IMR-90 (cell line): ENCODE data around the gene SFXN2. TPM values are rescaled to one million over a fixed set of nuclear protein-coding genes. Genes with fewer than 3 reads are reported as not detected.
A peak's percentile ranks its signal among the peaks of the same experiment; 100 is the strongest.

Source experiments
- ATAC-seq: fragments of 200-7000 bp; cut with Tn5 transposase; 2 replicates; pipeline ENCODE4 v1.9.1; 2020; ENCODE audit warnings: low read depth, mild to moderate bottlenecking, moderate library complexity
- BruUV-seq: library from RNA; stranded (reverse); fragments of 400-500 nt; replicated peaks from 2 replicates; lab custom pipeline; 2021; lab: Mats Ljungman, UMichigan
- CTCF ChIA-PET: fragments of 300-600 bp; formaldehyde crosslinking; extraction: SDS; loops from one replicate; lab custom pipeline; 2021; ENCODE audit warnings: antibody characterized with exemption; lab: Yijun Ruan, JAX
- POLR2A ChIA-PET: fragments of 300-600 bp; sonication (Branson Sonifier 250); formaldehyde crosslinking; loops from one replicate; lab custom pipeline; 2022; ENCODE audit warnings: antibody characterized with exemption; ENCODE audit not compliant: unreplicated experiment; lab: Charles Lee
- DNase-seq: peaks from one replicate; pipeline ENCODE4 v3.0.0; 2013
- H2AFZ ChIP-seq: replicated peaks from 2 replicates; pipeline ENCODE3; 2013; ENCODE audit warnings: low read length, mild to moderate bottlenecking; ENCODE audit not compliant: poor library complexity
- H2AK5ac ChIP-seq: 2 replicates; pipeline ENCODE4 v1.6.1; 2013; ENCODE audit warnings: low read depth, low read length, inconsistent platforms
- H2AK9ac ChIP-seq: replicated peaks from 2 replicates; pipeline ENCODE3; 2013; ENCODE audit warnings: mild to moderate bottlenecking, low read depth, low read length, moderate library complexity; ENCODE audit not compliant: poor library complexity
- H2BK120ac ChIP-seq: 2 replicates; pipeline ENCODE4 v1.6.1; 2013; ENCODE audit warnings: low read depth, low read length, inconsistent platforms
- H2BK15ac ChIP-seq: 3 replicates; pipeline ENCODE4 v1.6.1; 2013; ENCODE audit warnings: low read depth, low read length, inconsistent platforms
- H2BK20ac ChIP-seq: 2 replicates; pipeline ENCODE4 v1.6.1; 2013; ENCODE audit warnings: low read depth, mild to moderate bottlenecking, inconsistent platforms, low read length, moderate library complexity
- H2BK5ac ChIP-seq: 2 replicates; pipeline ENCODE4 v1.6.1; 2013; ENCODE audit warnings: mild to moderate bottlenecking, low read depth, low read length, inconsistent platforms; ENCODE audit not compliant: poor library complexity, severe bottlenecking
- H3K14ac ChIP-seq: replicated peaks from 2 replicates; pipeline ENCODE4 v1.6.1; 2013; ENCODE audit warnings: low read depth, low read length, inconsistent platforms
- H3K18ac ChIP-seq: 2 replicates; pipeline ENCODE4 v1.6.1; 2013; ENCODE audit warnings: low read depth, low read length, control low read depth
- H3K23ac ChIP-seq: 2 replicates; pipeline ENCODE4 v1.6.1; 2013; ENCODE audit warnings: low read depth, low read length, inconsistent platforms
- H3K27ac ChIP-seq: 2 replicates; pipeline ENCODE4 v1.5.1; 2013; ENCODE audit warnings: mild to moderate bottlenecking, control low read depth, low read length; ENCODE audit not compliant: insufficient read depth
- H3K27me3 ChIP-seq: 2 replicates; pipeline ENCODE4 v1.6.1; 2013; ENCODE audit warnings: low read length; ENCODE audit not compliant: control insufficient read depth, insufficient read depth
- H3K36me3 ChIP-seq: 2 replicates; pipeline ENCODE4 v1.6.1; 2013; ENCODE audit warnings: low read length, mixed read lengths; ENCODE audit not compliant: control insufficient read depth, insufficient read depth
- H3K4ac ChIP-seq: 2 replicates; pipeline ENCODE4 v1.6.1; 2013; ENCODE audit warnings: low read depth, low read length, inconsistent platforms
- H3K4me1 ChIP-seq: 2 replicates; pipeline ENCODE4 v1.6.1; 2013; ENCODE audit warnings: low read length, mixed read lengths; ENCODE audit not compliant: control insufficient read depth, insufficient read depth
- H3K4me2 ChIP-seq: 2 replicates; pipeline ENCODE4 v1.6.1; 2013; ENCODE audit warnings: low read depth, mild to moderate bottlenecking, control low read depth, low read length, moderate library complexity
- H3K4me3 ChIP-seq: 2 replicates; pipeline ENCODE4 v1.5.1; 2013; ENCODE audit warnings: low read depth, mild to moderate bottlenecking, control low read depth, low read length, moderate library complexity; ENCODE audit not compliant: insufficient read depth
- H3K56ac ChIP-seq: 2 replicates; pipeline ENCODE4 v1.6.1; 2013; ENCODE audit warnings: low read length, inconsistent platforms; ENCODE audit not compliant: insufficient read depth; ENCODE audit errors: extremely low read depth
- H3K79me1 ChIP-seq, 2 experiments: 2 replicates each; pipeline ENCODE4 v1.6.1; 2013; ENCODE audit warnings: low read length in 2 of 2, inconsistent platforms in 1 of 2, low read depth in 1 of 2
- H3K9ac ChIP-seq: 2 replicates; pipeline ENCODE4 v1.6.1; 2013; ENCODE audit warnings: low read depth, low read length, control low read depth
- H3K9me1 ChIP-seq: 2 replicates; pipeline ENCODE4 v1.6.1; 2013; ENCODE audit warnings: low read length, inconsistent platforms; ENCODE audit not compliant: insufficient read depth
- H3K9me3 ChIP-seq: 2 replicates; pipeline ENCODE4 v1.6.1; 2013; ENCODE audit warnings: low read length; ENCODE audit not compliant: control insufficient read depth, insufficient read depth
- H4K20me1 ChIP-seq: 2 replicates; pipeline ENCODE4 v1.6.1; 2013; ENCODE audit warnings: low read length, inconsistent platforms; ENCODE audit not compliant: insufficient read depth
- H4K5ac ChIP-seq: 2 replicates; pipeline ENCODE4 v1.6.1; 2013; ENCODE audit warnings: mild to moderate bottlenecking, low read depth, low read length, control low read depth
- H4K8ac ChIP-seq, 2 experiments: 2 replicates each; pipeline ENCODE4 v1.6.1; 2013; ENCODE audit warnings: low read depth in 2 of 2, low read length in 2 of 2, control low read depth in 1 of 2, inconsistent platforms in 1 of 2
- H4K91ac ChIP-seq: 2 replicates; pipeline ENCODE4 v1.6.1; 2013; ENCODE audit warnings: low read depth, low read length, inconsistent platforms; ENCODE audit not compliant: insufficient read depth
- BHLHE40 ChIP-seq: fragments of 150-350 bp; IDR thresholded peaks from 2 replicates; pipeline ENCODE4 v1.6.1; 2016; ENCODE audit warnings: mild to moderate bottlenecking, low read depth, low read length
- CEBPB ChIP-seq: IDR thresholded peaks from 2 replicates; pipeline ENCODE4 v1.6.1; 2012; ENCODE audit warnings: low read depth, low read length, improper control_type of control experiment
- CHD1 ChIP-seq: IDR thresholded peaks from 2 replicates; pipeline ENCODE4 v1.6.1; 2012; ENCODE audit warnings: low read depth, low read length, improper control_type of control experiment
- FOS ChIP-seq: fragments of 150-350 bp; IDR thresholded peaks from 2 replicates; pipeline ENCODE4 v1.6.1; 2016; ENCODE audit warnings: low read depth, low read length
- MAZ ChIP-seq: IDR thresholded peaks from 2 replicates; pipeline ENCODE4 v1.6.1; 2012; ENCODE audit warnings: low read depth, mild to moderate bottlenecking, low read length, improper control_type of control experiment, moderate library complexity, borderline replicate concordance
- MXI1 ChIP-seq: IDR thresholded peaks from 2 replicates; pipeline ENCODE4 v1.6.1; 2012; ENCODE audit warnings: low read depth, mild to moderate bottlenecking, low read length, moderate library complexity, borderline replicate concordance
- NFE2L2 ChIP-seq: fragments of 150-350 bp; IDR thresholded peaks from 2 replicates; pipeline ENCODE4 v1.6.1; 2016; ENCODE audit warnings: low read depth, mild to moderate bottlenecking, low read length
- RAD21 ChIP-seq: IDR thresholded peaks from 2 replicates; pipeline ENCODE4 v1.6.1; 2012; ENCODE audit warnings: low read length, improper control_type of control experiment
- RCOR1 ChIP-seq: IDR thresholded peaks from 2 replicates; pipeline ENCODE4 v1.6.1; 2012; ENCODE audit warnings: mild to moderate bottlenecking, low read length, improper control_type of control experiment; ENCODE audit not compliant: insufficient replicate concordance
- RFX5 ChIP-seq: IDR thresholded peaks from 2 replicates; pipeline ENCODE4 v1.8.0; 2012; ENCODE audit warnings: low read depth, mild to moderate bottlenecking, low read length, moderate library complexity
- WGBS, 2 experiments: methylation state at CpG; one replicate each; pipeline versions ENCODE4 v1.1.5 to v1.1.7; 2013; ENCODE audit warnings: missing lambda C conversion rate in 2 of 2; ENCODE audit not compliant: insufficient read length in 1 of 2; ENCODE audit errors: extremely low coverage in 2 of 2; 5-methylcytosine and 5-hydroxymethylcytosine counted together
- dilution Hi-C: fragments of 300-500 bp; cut with HindIII; formaldehyde crosslinking; loops from one replicate; pipeline ENCODE4 v1.14.3; 2018; ENCODE audit warnings: low sequenced_read_pairs; ENCODE audit not compliant: unreplicated experiment
- in situ Hi-C: fragments of 300-500 bp; cut with MboI; formaldehyde crosslinking; loops from 3 replicates; pipeline ENCODE4 v1.14.3; 2019; ENCODE audit warnings: low sequenced_read_pairs, inconsistent platforms, mixed read lengths
- intact Hi-C: fragments of 100-400 bp; cut with micrococcal nuclease; formaldehyde crosslinking; loops from 2 replicates; pipeline ENCODE4 v1.10.0; 2022
- polyA plus RNA-seq, 3 experiments: library from polyadenylated mRNA; depleted of rRNA; stranded (reverse); fragments of >200 nt; gene quantifications; 2 replicates each; pipeline ENCODE4 v1.2.3, GENCODE V29; 2012; ENCODE audit warnings: low replicate concordance in 1 of 3
- total RNA-seq: library from RNA; depleted of rRNA; stranded (reverse); fragments of >200 nt; gene quantifications from 2 replicates; pipeline ENCODE4 v1.2.3, GENCODE V29; 2012
- TF ChIP-seq, protein P1 (sequence below): fragments of 150-350 bp; IDR thresholded peaks from 2 replicates; pipeline ENCODE4 v1.6.1; 2017; ENCODE audit warnings: mild to moderate bottlenecking, antibody characterized with exemption, low read length, low read depth
- TF ChIP-seq, protein P2 (sequence below): fragments of 150-350 bp; IDR thresholded peaks from 2 replicates; pipeline ENCODE4 v1.6.1; 2016; ENCODE audit warnings: low read depth, mild to moderate bottlenecking, low read length, moderate library complexity, borderline replicate concordance
- TF ChIP-seq, protein P3 (sequence below): conservative IDR thresholded peaks from 2 replicates; pipeline ENCODE4 v1.5.1; 2012; ENCODE audit warnings: mild to moderate bottlenecking, low read depth, low read length, improper control_type of control experiment

Gene SFXN2
- total and polyA plus RNA-seq, 2 of the 4 experiments (the other 2 are of a cell fraction), result 6.9 to 11.7 TPM

DNA sequence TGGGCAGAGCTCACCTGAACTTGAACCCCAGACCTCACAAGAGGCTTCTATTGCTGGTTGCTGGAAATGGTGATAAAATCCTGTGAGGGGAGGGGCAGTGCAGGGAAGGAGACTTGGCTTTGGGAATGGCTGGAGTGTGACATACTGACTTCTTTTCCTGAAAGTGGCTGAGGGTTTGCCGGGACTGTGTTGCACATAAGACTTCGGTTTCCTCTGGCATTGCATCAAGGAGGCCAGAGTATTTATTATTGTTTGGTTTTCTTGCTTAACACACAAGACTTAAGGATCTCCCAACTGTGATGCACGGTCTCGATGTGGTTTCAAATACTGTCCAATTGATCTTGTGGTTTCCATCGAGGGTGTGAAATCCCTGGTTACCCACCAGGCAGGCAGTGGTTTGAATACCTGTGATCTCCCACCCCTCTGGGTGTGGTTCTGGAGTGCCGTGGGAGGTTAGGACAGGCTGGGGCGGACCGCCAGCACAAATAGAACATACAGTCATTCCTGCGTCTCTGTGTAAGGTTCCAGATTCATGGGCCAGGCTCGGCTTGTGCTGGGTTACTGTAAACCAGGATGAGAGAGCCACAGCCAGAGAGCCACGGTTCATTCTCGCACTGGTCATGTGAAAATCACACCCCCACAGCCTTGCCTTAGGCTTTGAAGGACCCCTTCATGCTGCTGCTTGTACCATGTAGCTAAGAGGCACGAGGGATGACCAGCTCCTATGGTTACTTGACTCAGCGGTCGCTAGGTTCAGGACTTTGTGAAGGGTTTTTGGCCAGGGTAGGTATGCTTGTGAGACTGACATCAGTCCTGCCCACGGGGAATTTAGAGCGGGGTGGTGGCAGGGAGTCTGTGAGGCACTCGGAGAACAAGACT lies 68.5 kb downstream of the SFXN2 start:
- Histone ChIP-seq H2AFZ (peak overlapping the region; percentile 0), H3K4me1 (peaks cover 16% of the 10 kb centered on the region), H3K56ac (no peak overlapping the region), H3K14ac (no peak overlapping the region), H2BK15ac (no peak overlapping the region), H4K20me1 (peaks cover 88% of the 10 kb centered on the region), H2BK20ac (no peak overlapping the region), H3K23ac (no peak overlapping the region), H2AK9ac (peak overlapping the region; percentile 18), H3K4me3 (no peak overlapping the region), H3K36me3 (peaks cover 2% of the 10 kb centered on the region; the same call in 1 of the 2 replicates), H3K4me2 (peak overlapping the region; percentile 76), H3K27ac (peak overlapping the region; percentile 5; the same call in 1 of the 2 replicates), H3K9ac (no peak overlapping the region), H4K8ac (no peak overlapping the region), H3K9me1 (peaks cover 21% of the 10 kb centered on the region), H4K91ac (no peak overlapping the region), H3K9me3 (no peaks in the 10 kb centered on the region), H2BK120ac (no peak overlapping the region), H3K18ac (no peak overlapping the region), H4K5ac (no peak overlapping the region), H2AK5ac (peak overlapping the region; percentile 20), H2BK5ac (peak overlapping the region; percentile 7), H3K27me3 (peaks cover 5% of the 10 kb centered on the region), H3K4ac (no peak overlapping the region), H3K79me1 (peaks cover 52 to 58% of the 10 kb centered on the region in 2 experiments)
- 89% methylated on average over 5 of the region's 18 CpGs; no CpG with 5 or more reads in 1 of the 2 experiments for WGBS, 2 experiments
- dilution Hi-C loops, result no loop called here
- no TSS peak for BruUV-seq
- intact Hi-C loops, result loop anchor here (2.0 to 5.0 kb wide), 2 partner anchors 20 to 41 kb away; partner anchors contain the start of gene WBP1L
- peak; percentile 95 for DNase-seq
- ChIA-PET CTCF (no interaction called here), POLR2A (no interaction called here)
- in situ Hi-C loops, result no loop called here
- peak; percentile 90 for ATAC-seq
- TF ChIP-seq BHLHE40, result peak; percentile 91
- TF ChIP-seq, protein P1, sequence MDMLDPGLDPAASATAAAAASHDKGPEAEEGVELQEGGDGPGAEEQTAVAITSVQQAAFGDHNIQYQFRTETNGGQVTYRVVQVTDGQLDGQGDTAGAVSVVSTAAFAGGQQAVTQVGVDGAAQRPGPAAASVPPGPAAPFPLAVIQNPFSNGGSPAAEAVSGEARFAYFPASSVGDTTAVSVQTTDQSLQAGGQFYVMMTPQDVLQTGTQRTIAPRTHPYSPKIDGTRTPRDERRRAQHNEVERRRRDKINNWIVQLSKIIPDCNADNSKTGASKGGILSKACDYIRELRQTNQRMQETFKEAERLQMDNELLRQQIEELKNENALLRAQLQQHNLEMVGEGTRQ, result no peak
- no peak for TF ChIP-seq NFE2L2
- no peak; the same call in 1 of the 2 replicates for TF ChIP-seq RAD21
- TF ChIP-seq CEBPB, result peak; percentile 98
- TF ChIP-seq RFX5, result no peak
- TF ChIP-seq, protein P2, sequence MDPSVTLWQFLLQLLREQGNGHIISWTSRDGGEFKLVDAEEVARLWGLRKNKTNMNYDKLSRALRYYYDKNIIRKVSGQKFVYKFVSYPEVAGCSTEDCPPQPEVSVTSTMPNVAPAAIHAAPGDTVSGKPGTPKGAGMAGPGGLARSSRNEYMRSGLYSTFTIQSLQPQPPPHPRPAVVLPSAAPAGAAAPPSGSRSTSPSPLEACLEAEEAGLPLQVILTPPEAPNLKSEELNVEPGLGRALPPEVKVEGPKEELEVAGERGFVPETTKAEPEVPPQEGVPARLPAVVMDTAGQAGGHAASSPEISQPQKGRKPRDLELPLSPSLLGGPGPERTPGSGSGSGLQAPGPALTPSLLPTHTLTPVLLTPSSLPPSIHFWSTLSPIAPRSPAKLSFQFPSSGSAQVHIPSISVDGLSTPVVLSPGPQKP, result no peak
- peak; percentile 15; the same call in 1 of the 2 replicates for TF ChIP-seq MAZ
- TF ChIP-seq, protein P3, sequence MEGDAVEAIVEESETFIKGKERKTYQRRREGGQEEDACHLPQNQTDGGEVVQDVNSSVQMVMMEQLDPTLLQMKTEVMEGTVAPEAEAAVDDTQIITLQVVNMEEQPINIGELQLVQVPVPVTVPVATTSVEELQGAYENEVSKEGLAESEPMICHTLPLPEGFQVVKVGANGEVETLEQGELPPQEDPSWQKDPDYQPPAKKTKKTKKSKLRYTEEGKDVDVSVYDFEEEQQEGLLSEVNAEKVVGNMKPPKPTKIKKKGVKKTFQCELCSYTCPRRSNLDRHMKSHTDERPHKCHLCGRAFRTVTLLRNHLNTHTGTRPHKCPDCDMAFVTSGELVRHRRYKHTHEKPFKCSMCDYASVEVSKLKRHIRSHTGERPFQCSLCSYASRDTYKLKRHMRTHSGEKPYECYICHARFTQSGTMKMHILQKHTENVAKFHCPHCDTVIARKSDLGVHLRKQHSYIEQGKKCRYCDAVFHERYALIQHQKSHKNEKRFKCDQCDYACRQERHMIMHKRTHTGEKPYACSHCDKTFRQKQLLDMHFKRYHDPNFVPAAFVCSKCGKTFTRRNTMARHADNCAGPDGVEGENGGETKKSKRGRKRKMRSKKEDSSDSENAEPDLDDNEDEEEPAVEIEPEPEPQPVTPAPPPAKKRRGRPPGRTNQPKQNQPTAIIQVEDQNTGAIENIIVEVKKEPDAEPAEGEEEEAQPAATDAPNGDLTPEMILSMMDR, result no peak
- TF ChIP-seq CHD1, result peak; percentile 14; the same call in 1 of the 2 replicates
- TF ChIP-seq RCOR1, result peak; percentile 64
- 0 out of 2 replicates have a peak, but pooled peaks have one; percentile 7 for TF ChIP-seq FOS
- TF ChIP-seq MXI1, result no peak
